Measurements from ENCODE around the gene ADPGK.

DNA sequence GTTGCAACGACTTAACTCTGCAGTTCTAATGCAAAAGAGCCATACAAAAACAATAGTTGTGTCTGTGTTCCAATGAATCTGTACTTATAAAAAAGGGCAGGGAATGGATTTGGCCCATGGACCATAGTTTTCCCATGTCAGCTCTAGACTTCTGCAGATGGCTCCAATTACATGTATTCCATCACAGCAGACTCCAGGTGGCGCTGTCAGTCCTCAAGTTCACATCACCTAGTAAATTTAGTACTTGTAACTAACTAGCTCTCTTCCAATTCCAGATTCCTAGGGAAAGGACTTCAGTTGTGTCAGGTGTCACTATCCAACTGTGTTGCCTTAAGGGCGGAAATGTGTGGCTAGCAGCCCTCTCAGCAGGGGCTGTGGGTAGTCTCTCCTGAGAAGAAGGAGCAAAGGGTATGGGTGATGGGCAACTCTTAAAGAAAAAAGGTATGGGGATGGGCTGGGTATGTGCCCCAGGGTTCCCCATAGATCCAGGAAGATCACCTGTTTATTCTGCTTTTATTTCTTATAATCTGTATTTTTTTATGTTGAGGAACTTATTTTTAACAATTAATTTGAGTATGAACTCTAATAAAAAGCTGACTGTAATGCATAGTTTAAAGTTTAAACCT, 61.4 kb downstream of the ADPGK start:
- TF ChIP-seq, protein P1, sequence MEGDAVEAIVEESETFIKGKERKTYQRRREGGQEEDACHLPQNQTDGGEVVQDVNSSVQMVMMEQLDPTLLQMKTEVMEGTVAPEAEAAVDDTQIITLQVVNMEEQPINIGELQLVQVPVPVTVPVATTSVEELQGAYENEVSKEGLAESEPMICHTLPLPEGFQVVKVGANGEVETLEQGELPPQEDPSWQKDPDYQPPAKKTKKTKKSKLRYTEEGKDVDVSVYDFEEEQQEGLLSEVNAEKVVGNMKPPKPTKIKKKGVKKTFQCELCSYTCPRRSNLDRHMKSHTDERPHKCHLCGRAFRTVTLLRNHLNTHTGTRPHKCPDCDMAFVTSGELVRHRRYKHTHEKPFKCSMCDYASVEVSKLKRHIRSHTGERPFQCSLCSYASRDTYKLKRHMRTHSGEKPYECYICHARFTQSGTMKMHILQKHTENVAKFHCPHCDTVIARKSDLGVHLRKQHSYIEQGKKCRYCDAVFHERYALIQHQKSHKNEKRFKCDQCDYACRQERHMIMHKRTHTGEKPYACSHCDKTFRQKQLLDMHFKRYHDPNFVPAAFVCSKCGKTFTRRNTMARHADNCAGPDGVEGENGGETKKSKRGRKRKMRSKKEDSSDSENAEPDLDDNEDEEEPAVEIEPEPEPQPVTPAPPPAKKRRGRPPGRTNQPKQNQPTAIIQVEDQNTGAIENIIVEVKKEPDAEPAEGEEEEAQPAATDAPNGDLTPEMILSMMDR (IDR thresholded peaks at IDR 0.05) = peak; percentile 39 to 65 (median 60)
- TF ChIP-seq POLR2A (IDR thresholded peaks at IDR 0.05) = no peak
